PC-9 (cell line): ENCODE results near the gene CD44. TPM values are rescaled to one million over a fixed set of nuclear protein-coding genes. Genes with fewer than 3 reads are reported as not detected.

Experiments
- BruUV-seq: library from RNA; stranded (reverse); fragments of 400-500 nt; replicated peaks from 2 replicates; lab custom pipeline; 2021; lab: Mats Ljungman, UMichigan
- CTCF ChIA-PET: fragments of 300-600 bp; sonication (Branson Sonifier 250); formaldehyde crosslinking; loops from one replicate; lab custom pipeline; 2022; ENCODE audit warnings: antibody characterized with exemption; lab: Charles Lee
- POLR2A ChIA-PET: fragments of 300-600 bp; sonication (Branson Sonifier 250); formaldehyde crosslinking; loops from one replicate; lab custom pipeline; 2022; ENCODE audit warnings: antibody characterized with exemption; ENCODE audit not compliant: unreplicated experiment; lab: Charles Lee
- DNase-seq, 2 experiments: peaks; one replicate each; pipeline versions ENCODE4 v3.0.0 to v3.0.0-alpha.2; 2015 to 2022; ENCODE audit warnings: mixed read lengths in 1 of 2
- H2AFZ ChIP-seq: fragments of 200-600 bp; sonication (generic); 2 replicates; pipeline ENCODE4 v1.8.1; 2017; ENCODE audit warnings: antibody characterized with exemption
- H3F3A ChIP-seq: fragments of 200-600 bp; sonication (generic); 2 replicates; pipeline ENCODE4 v1.8.1; 2017; ENCODE audit warnings: antibody characterized with exemption, mild to moderate bottlenecking, low read depth; ENCODE audit not compliant: insufficient read depth
- H3K27ac ChIP-seq: fragments of 200-600 bp; sonication (generic); 2 replicates; pipeline ENCODE4 v1.6.1; 2016; ENCODE audit warnings: mixed run types
- H3K27me3 ChIP-seq: fragments of 200-600 bp; sonication (generic); 2 replicates; pipeline ENCODE4 v1.6.1; 2016; ENCODE audit warnings: low read depth, mixed run types; ENCODE audit not compliant: insufficient read depth
- H3K36me3 ChIP-seq: fragments of 200-600 bp; sonication (generic); 2 replicates; pipeline ENCODE4 v1.6.1; 2016; ENCODE audit warnings: low read depth, mixed run types
- H3K4me1 ChIP-seq: fragments of 200-600 bp; sonication (generic); replicated peaks from 2 replicates; pipeline ENCODE4 v1.6.1; 2016; ENCODE audit warnings: mixed run types; ENCODE audit not compliant: insufficient read depth
- H3K4me2 ChIP-seq: fragments of 200-600 bp; sonication (generic); 2 replicates; pipeline ENCODE4 v1.6.1; 2017; ENCODE audit warnings: mixed run types
- H3K4me3 ChIP-seq: fragments of 200-600 bp; sonication (generic); 2 replicates; pipeline ENCODE4 v1.6.1; 2016; ENCODE audit warnings: mixed run types
- H3K79me2 ChIP-seq: fragments of 200-600 bp; sonication (generic); 2 replicates; pipeline ENCODE4 v1.6.1; 2017; ENCODE audit warnings: low read depth, mixed run types
- H3K9me2 ChIP-seq: fragments of 200-600 bp; sonication (generic); 2 replicates; pipeline ENCODE4 v1.8.1; 2017; ENCODE audit warnings: mild to moderate bottlenecking; ENCODE audit not compliant: insufficient read depth
- H3K9me3 ChIP-seq: fragments of 200-600 bp; sonication (generic); 2 replicates; pipeline ENCODE4 v1.8.1; 2016; ENCODE audit warnings: low read depth; ENCODE audit not compliant: insufficient read depth
- H4K20me1 ChIP-seq: fragments of 200-600 bp; sonication (generic); 2 replicates; pipeline ENCODE4 v1.8.1; 2017; ENCODE audit not compliant: insufficient read depth
- EZH2 ChIP-seq: fragments of 200-600 bp; sonication (generic); IDR thresholded peaks from 2 replicates; pipeline ENCODE4 v1.8.0; 2017; ENCODE audit warnings: antibody characterized with exemption, low read depth
- intact Hi-C: fragments of 100-400 bp; cut with micrococcal nuclease; formaldehyde crosslinking; loops from one replicate; pipeline ENCODE4 v1.10.0; 2022; ENCODE audit not compliant: unreplicated experiment
- total RNA-seq: library from RNA; stranded (reverse); gene quantifications from 2 replicates; pipeline ENCODE4 v1.2.3, GENCODE V29; 2021
- TF ChIP-seq, protein P1 (sequence below): fragments of 200-600 bp; sonication (generic); conservative IDR thresholded peaks from 2 replicates; pipeline ENCODE4 v1.6.1; 2017; ENCODE audit warnings: mixed run types, antibody characterized with exemption, mild to moderate bottlenecking, moderate library complexity

CD44 gene
- total RNA-seq, 1 experiment from 2014 or later: 775 TPM

DNA sequence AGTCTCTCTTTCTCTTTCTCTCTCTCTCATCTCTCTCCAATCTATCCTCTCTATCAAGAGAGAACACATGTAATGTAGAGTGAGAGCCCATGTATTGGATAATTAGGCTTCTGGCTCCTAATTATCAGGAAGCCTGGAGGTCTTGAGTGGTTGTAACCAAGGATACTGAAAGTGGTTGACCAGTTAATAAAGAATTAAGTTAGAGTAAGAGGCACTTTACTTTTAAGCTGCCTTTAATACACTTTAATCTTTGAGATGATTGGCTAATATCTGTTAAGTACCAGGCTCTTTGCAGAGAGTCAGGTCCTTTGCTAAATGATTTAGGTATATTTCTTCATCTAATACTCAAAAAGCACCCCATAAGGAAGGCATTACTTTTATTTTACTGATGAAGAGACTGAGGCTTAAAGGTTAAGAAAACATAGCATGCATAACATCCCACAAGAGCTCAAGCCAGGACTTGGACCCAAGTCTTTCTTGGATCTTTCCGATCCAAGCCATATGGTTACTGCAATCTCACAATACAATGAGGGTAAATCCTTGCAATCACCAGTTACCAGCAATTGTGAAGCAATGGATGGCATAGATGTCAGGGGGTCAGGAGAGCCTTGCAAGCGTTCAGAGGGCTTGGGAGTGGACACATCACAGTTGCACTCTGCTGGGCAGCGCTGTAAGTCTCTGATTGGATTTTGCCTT, 22.1 kb downstream of the CD44 start:
- Histone ChIP-seq H3K79me2 (peaks cover 100% of the 10 kb centered on the region), H3K27me3 (no peaks in the 10 kb centered on the region), H3K4me1 (peaks cover 87% of the 10 kb centered on the region), H3K9me3 (no peaks in the 10 kb centered on the region), H3K36me3 (peaks cover 73% of the 10 kb centered on the region), H3K4me2 (peak overlapping the region; percentile 27), H2AFZ (no peak overlapping the region), H3K9me2 (no peaks in the 10 kb centered on the region; the same call in 1 of the 2 replicates), H3F3A (peaks cover 96% of the 10 kb centered on the region), H4K20me1 (peaks cover 21% of the 10 kb centered on the region), H3K4me3 (no peak overlapping the region), H3K27ac (peak overlapping the region; percentile 94)
- ChIA-PET CTCF (no interaction called here), POLR2A (interaction anchor here (0.7 kb wide), 1 partner anchor 414 kb away, joined by 5 read pairs; no protein-coding TSS in a partner anchor)
- TF ChIP-seq, protein P1, sequence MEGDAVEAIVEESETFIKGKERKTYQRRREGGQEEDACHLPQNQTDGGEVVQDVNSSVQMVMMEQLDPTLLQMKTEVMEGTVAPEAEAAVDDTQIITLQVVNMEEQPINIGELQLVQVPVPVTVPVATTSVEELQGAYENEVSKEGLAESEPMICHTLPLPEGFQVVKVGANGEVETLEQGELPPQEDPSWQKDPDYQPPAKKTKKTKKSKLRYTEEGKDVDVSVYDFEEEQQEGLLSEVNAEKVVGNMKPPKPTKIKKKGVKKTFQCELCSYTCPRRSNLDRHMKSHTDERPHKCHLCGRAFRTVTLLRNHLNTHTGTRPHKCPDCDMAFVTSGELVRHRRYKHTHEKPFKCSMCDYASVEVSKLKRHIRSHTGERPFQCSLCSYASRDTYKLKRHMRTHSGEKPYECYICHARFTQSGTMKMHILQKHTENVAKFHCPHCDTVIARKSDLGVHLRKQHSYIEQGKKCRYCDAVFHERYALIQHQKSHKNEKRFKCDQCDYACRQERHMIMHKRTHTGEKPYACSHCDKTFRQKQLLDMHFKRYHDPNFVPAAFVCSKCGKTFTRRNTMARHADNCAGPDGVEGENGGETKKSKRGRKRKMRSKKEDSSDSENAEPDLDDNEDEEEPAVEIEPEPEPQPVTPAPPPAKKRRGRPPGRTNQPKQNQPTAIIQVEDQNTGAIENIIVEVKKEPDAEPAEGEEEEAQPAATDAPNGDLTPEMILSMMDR: no peak
- TF ChIP-seq EZH2: no peak
- intact Hi-C loops: no loop called here
- no TSS peak for BruUV-seq
- no peak for DNase-seq

DNA sequence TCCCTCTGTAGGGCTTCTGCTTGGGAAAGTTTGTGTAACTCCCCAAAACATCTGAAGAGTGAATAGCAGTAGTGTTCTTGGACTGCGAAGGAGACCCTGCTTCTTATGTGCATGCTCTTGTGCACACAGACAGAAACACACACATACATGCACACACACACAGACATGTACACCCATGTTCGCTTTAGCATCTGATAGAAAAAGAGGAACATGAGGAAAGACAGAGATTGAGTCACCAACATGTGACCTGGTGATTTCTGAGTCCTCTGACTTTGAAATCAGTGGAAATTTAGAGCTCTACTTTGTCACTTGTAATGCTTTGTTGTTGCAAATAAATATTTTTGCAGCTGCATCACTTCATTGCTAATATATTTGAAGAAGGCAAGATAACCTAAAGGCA, 23.8 kb downstream of the CD44 start:
- BruUV-seq: no TSS peak
- no peaks in the 10 kb centered on the region; the same call in 1 of the 2 replicates for H3K9me2 ChIP-seq
- POLR2A ChIA-PET: interaction anchor here (0.6 to 1.2 kb wide), 4 partner anchors 23 to 59 kb away, joined by 3 to 8 read pairs (median 4); no protein-coding TSS in a partner anchor
- peak overlapping the region; percentile 94 for H3K27ac ChIP-seq
- H2AFZ ChIP-seq: no peak overlapping the region
- DNase-seq: no peak
- no peaks in the 10 kb centered on the region for H3K9me3 ChIP-seq
- 0 out of 2 replicates have a peak overlapping the region, but pooled peaks have one; percentile 7 for H3K4me3 ChIP-seq
- H3K4me2 ChIP-seq: peak overlapping the region; percentile 74
- H3K27me3 ChIP-seq: no peaks in the 10 kb centered on the region
- intact Hi-C loops: no loop called here
- peaks cover 12% of the 10 kb centered on the region for H4K20me1 ChIP-seq
- peaks cover 100% of the 10 kb centered on the region for H3K4me1 ChIP-seq
- peaks cover 98% of the 10 kb centered on the region for H3K79me2 ChIP-seq
- peaks cover 82% of the 10 kb centered on the region for H3K36me3 ChIP-seq
- CTCF ChIA-PET: interaction anchor here (0.5 to 0.7 kb wide), 4 partner anchors 21 to 562 kb away, joined by 3 to 12 read pairs (median 4); no protein-coding TSS in a partner anchor
- TF ChIP-seq, protein P1: no peak
- no peak for TF ChIP-seq EZH2
- H3F3A ChIP-seq: peaks cover 100% of the 10 kb centered on the region

DNA sequence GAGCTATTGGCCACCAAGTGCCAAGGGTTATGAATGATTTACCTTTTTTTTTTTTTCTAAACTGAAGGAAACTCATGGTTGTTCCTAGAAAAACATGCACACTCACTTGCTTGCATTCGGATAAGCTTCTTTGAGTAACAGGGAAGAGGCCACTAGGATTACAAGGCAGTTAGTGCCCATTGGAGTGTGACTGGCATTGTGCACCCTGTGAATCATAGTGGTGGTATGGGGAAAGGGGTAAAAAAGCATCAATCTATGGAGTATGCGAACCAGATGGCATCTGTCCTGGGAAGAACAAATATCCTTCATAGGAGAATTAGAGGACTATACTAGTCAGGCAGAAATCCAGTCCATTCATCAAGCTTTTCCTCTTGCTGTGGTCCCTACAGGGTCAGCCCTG, 24.2 kb downstream of the CD44 start:
- TF ChIP-seq EZH2: no peak
- TF ChIP-seq, protein P1: no peak
- H4K20me1 ChIP-seq: peaks cover 9% of the 10 kb centered on the region
- no peak overlapping the region for H3K4me3 ChIP-seq
- peak; percentile 35 to 98 for DNase-seq
- peaks cover 84% of the 10 kb centered on the region for H3K36me3 ChIP-seq
- peaks cover 100% of the 10 kb centered on the region for H3F3A ChIP-seq
- H3K9me3 ChIP-seq: no peaks in the 10 kb centered on the region
- no peaks in the 10 kb centered on the region; the same call in 1 of the 2 replicates for H3K9me2 ChIP-seq
- H3K79me2 ChIP-seq: peaks cover 98% of the 10 kb centered on the region
- intact Hi-C loops: no loop called here
- no TSS peak for BruUV-seq
- POLR2A ChIA-PET: interaction anchor here (0.6 to 1.2 kb wide), 4 partner anchors 24 to 58 kb away, joined by 3 to 8 read pairs (median 4); no protein-coding TSS in a partner anchor
- peak overlapping the region; percentile 94 for H3K27ac ChIP-seq
- peaks cover 100% of the 10 kb centered on the region for H3K4me1 ChIP-seq
- peak overlapping the region; percentile 74 for H3K4me2 ChIP-seq
- no peaks in the 10 kb centered on the region for H3K27me3 ChIP-seq
- no peak overlapping the region for H2AFZ ChIP-seq
- CTCF ChIA-PET: interaction anchor here (0.5 to 0.7 kb wide), 4 partner anchors 21 to 562 kb away, joined by 3 to 12 read pairs (median 4); no protein-coding TSS in a partner anchor
